HEK293 (cell line): ENCODE measurements around the gene NDUFS8.

ENCODE experiments used
- KLF10 ChIP-seq: fragments of 450-650 bp; IDR thresholded peaks from 2 replicates; pipeline ENCODE4 v1.5.1; 2018; ENCODE audit warnings: missing biosample characterization, mild to moderate bottlenecking, missing genetic modification characterization
- YY1 ChIP-seq: fragments of 450-650 bp; formaldehyde crosslinking; IDR thresholded peaks from 2 replicates; pipeline ENCODE4 v1.5.1; 2018; ENCODE audit warnings: missing biosample characterization, missing genetic modification characterization
- ZNF23 ChIP-seq: fragments of 450-650 bp; formaldehyde crosslinking; IDR thresholded peaks from 2 replicates; pipeline ENCODE4 v1.5.1; 2016; ENCODE audit warnings: missing biosample characterization, missing genetic modification characterization, borderline replicate concordance
- ZNF274 ChIP-seq, 2 experiments: fragments of 200-500 bp in 1 of 2; fragments of 450-650 bp in 1 of 2; sonication (Bioruptor generic) in 1 of 2; formaldehyde crosslinking in 1 of 2; IDR thresholded peaks; 2 replicates each; pipeline versions ENCODE4 v1.5.1 to v1.6.1; 2014 to 2016; ENCODE audit warnings: borderline replicate concordance in 1 of 2, inconsistent platforms in 1 of 2, low read length in 1 of 2, missing biosample characterization in 1 of 2, missing genetic modification characterization in 1 of 2
- ZNF394 ChIP-seq: fragments of 450-650 bp; formaldehyde crosslinking; IDR thresholded peaks from 2 replicates; pipeline ENCODE4 v1.5.1; 2016; ENCODE audit warnings: missing biosample characterization, missing genetic modification characterization, mild to moderate bottlenecking, moderate library complexity, borderline replicate concordance
- ZNF660 ChIP-seq: fragments of 450-650 bp; IDR thresholded peaks from 2 replicates; pipeline ENCODE4 v1.5.1; 2018; ENCODE audit warnings: missing biosample characterization, mild to moderate bottlenecking, missing genetic modification characterization
- ZNF707 ChIP-seq: fragments of 450-650 bp; formaldehyde crosslinking; IDR thresholded peaks from 2 replicates; pipeline ENCODE4 v1.5.1; 2016; ENCODE audit warnings: missing biosample characterization, missing genetic modification characterization
- TF ChIP-seq, protein P1 (sequence below): fragments of 450-650 bp; formaldehyde crosslinking; IDR thresholded peaks from 2 replicates; pipeline ENCODE4 v1.5.1; 2016; ENCODE audit warnings: missing biosample characterization, missing genetic modification characterization
- TF ChIP-seq, protein P2 (sequence below): fragments of 450-650 bp; formaldehyde crosslinking; IDR thresholded peaks from 2 replicates; pipeline ENCODE4 v1.5.1; 2016; ENCODE audit warnings: missing biosample characterization, missing genetic modification characterization, low read depth
- TF ChIP-seq, protein P3 (sequence below): fragments of 450-650 bp; formaldehyde crosslinking; IDR thresholded peaks from 2 replicates; pipeline ENCODE4 v1.5.1; 2016; ENCODE audit warnings: missing biosample characterization, missing genetic modification characterization

DNA sequence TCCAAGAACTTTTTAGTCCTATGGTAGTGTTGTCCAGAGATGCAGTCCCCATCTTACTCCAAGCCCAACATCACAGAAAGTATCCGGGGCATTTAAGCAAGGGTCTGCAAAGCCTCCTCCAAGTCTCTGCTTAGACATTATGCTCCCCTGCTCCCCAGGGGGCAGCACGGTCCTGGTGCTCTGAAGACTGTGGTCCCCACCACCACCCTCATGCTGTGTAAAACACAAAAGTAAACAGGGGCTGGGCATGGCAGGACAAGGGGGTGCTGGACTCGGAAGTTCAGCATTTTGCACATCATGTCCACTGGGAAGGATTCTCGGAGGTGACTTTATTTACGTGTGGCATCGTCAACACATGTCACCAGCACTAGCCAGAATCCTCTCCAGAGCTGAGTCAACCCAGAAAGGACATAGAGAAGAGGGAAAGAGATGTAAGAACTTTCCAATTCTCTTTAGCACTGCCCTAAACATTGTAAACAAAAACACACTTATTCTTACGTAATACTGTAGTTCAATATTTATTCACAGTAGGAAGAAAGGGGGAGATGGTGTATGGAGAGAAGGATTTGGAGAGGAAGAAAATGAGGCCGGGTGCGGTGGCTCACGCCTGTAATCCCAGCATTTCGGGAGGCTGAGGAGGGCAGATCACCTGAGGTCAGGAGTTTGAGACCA is 46.0 kb downstream of the NDUFS8 start:
- TF ChIP-seq, protein P1, sequence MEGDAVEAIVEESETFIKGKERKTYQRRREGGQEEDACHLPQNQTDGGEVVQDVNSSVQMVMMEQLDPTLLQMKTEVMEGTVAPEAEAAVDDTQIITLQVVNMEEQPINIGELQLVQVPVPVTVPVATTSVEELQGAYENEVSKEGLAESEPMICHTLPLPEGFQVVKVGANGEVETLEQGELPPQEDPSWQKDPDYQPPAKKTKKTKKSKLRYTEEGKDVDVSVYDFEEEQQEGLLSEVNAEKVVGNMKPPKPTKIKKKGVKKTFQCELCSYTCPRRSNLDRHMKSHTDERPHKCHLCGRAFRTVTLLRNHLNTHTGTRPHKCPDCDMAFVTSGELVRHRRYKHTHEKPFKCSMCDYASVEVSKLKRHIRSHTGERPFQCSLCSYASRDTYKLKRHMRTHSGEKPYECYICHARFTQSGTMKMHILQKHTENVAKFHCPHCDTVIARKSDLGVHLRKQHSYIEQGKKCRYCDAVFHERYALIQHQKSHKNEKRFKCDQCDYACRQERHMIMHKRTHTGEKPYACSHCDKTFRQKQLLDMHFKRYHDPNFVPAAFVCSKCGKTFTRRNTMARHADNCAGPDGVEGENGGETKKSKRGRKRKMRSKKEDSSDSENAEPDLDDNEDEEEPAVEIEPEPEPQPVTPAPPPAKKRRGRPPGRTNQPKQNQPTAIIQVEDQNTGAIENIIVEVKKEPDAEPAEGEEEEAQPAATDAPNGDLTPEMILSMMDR, result no peak
- no peak for TF ChIP-seq ZNF23 (tag by site-specific recombination)
- TF ChIP-seq, protein P2, sequence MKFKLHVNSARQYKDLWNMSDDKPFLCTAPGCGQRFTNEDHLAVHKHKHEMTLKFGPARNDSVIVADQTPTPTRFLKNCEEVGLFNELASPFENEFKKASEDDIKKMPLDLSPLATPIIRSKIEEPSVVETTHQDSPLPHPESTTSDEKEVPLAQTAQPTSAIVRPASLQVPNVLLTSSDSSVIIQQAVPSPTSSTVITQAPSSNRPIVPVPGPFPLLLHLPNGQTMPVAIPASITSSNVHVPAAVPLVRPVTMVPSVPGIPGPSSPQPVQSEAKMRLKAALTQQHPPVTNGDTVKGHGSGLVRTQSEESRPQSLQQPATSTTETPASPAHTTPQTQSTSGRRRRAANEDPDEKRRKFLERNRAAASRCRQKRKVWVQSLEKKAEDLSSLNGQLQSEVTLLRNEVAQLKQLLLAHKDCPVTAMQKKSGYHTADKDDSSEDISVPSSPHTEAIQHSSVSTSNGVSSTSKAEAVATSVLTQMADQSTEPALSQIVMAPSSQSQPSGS (tag by site-specific recombination), result no peak
- no peak for TF ChIP-seq ZNF660 (tag by site-specific recombination)
- TF ChIP-seq ZNF394, result no peak
- no peak for TF ChIP-seq ZNF707 (tag by site-specific recombination)
- no peak for TF ChIP-seq ZNF274 (IDR thresholded peaks at IDR 0.05; ENCODE audit: low read length)
- TF ChIP-seq ZNF274 (tag by site-specific recombination; IDR thresholded peaks at IDR 0.05; ENCODE audit: borderline replicate concordance), result no peak
- no peak for TF ChIP-seq YY1 (tag by site-specific recombination)
- TF ChIP-seq, protein P3, sequence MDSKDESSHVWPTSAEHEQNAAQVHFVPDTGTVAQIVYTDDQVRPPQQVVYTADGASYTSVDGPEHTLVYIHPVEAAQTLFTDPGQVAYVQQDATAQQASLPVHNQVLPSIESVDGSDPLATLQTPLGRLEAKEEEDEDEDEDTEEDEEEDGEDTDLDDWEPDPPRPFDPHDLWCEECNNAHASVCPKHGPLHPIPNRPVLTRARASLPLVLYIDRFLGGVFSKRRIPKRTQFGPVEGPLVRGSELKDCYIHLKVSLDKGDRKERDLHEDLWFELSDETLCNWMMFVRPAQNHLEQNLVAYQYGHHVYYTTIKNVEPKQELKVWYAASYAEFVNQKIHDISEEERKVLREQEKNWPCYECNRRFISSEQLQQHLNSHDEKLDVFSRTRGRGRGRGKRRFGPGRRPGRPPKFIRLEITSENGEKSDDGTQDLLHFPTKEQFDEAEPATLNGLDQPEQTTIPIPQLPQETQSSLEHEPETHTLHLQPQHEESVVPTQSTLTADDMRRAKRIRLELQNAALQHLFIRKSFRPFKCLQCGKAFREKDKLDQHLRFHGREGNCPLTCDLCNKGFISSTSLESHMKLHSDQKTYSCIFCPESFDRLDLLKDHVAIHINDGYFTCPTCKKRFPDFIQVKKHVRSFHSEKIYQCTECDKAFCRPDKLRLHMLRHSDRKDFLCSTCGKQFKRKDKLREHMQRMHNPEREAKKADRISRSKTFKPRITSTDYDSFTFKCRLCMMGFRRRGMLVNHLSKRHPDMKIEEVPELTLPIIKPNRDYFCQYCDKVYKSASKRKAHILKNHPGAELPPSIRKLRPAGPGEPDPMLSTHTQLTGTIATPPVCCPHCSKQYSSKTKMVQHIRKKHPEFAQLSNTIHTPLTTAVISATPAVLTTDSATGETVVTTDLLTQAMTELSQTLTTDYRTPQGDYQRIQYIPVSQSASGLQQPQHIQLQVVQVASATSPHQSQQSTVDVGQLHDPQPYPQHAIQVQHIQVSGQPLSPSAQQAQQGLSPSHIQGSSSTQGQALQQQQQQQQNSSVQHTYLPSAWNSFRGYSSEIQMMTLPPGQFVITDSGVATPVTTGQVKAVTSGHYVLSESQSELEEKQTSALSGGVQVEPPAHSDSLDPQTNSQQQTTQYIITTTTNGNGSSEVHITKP (tag by site-specific recombination), result no peak
- TF ChIP-seq KLF10, result no peak
